Right lobe of liver (tissue), 4 donors: Measurements from ENCODE around the gene PIK3R5.

Experiments
- POLR2A ChIP-seq: fragments of 450-650 bp; IDR thresholded peaks from one replicate; pipeline ENCODE4 v1.6.1; 2017; ENCODE audit warnings: antibody characterized with exemption, mild to moderate bottlenecking
- TF ChIP-seq, protein P1 (sequence below), 4 donors: fragments of 200-600 bp in 3 of 4; fragments of 450-650 bp in 1 of 4; IDR thresholded peaks; one replicate each; pipeline versions ENCODE4 v1.5.1 to v1.8.0; 2016 to 2022; ENCODE audit warnings: antibody characterized with exemption in 4 of 4, mild to moderate bottlenecking in 2 of 4
- donor health status: DM: no; HTN: no; CAD: no.
- donor health status: DM: no; HTN: no; CAD: no.
- donor health status: DM: no; HTN: yes; CAD: no.

DNA sequence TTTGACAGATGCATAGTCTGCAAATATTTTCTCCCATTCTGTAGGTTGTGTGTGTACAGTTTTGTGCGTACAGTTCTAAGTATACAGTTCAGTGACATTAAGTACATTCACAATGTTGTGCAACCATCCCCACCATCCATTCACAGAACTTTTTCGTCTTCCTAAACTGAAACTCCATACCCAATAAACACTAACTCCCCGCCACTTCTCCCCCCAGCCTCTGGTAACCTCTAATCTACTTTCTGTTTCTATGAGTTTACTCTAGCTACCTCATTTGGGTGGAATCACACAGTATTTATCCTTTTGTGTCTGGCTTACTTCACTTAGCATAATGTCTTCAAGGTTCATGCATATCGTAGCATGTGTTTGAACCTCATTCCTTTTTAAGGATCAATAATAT, 14.3 kb downstream of the PIK3R5 start:
- no peak for TF ChIP-seq POLR2A
- TF ChIP-seq, protein P1, sequence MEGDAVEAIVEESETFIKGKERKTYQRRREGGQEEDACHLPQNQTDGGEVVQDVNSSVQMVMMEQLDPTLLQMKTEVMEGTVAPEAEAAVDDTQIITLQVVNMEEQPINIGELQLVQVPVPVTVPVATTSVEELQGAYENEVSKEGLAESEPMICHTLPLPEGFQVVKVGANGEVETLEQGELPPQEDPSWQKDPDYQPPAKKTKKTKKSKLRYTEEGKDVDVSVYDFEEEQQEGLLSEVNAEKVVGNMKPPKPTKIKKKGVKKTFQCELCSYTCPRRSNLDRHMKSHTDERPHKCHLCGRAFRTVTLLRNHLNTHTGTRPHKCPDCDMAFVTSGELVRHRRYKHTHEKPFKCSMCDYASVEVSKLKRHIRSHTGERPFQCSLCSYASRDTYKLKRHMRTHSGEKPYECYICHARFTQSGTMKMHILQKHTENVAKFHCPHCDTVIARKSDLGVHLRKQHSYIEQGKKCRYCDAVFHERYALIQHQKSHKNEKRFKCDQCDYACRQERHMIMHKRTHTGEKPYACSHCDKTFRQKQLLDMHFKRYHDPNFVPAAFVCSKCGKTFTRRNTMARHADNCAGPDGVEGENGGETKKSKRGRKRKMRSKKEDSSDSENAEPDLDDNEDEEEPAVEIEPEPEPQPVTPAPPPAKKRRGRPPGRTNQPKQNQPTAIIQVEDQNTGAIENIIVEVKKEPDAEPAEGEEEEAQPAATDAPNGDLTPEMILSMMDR (IDR thresholded peaks at IDR 0.05): no peak
